22Rv1 (cell line): ENCODE measurements around the gene ERMN.

ENCODE experiments used
- CTCF ChIP-seq: fragments of 450-650 bp; IDR thresholded peaks from 2 replicates; pipeline ENCODE4 v1.5.1; 2017; ENCODE audit warnings: mild to moderate bottlenecking
- ZFX ChIP-seq: fragments of 450-650 bp; IDR thresholded peaks from 2 replicates; pipeline ENCODE4 v1.6.1; 2017; ENCODE audit warnings: antibody characterized with exemption, borderline replicate concordance

- no peak for TF ChIP-seq CTCF
- TF ChIP-seq ZFX = no peak
Measured at GRCh38 chr2:157291018-157291417, 34.6 kb downstream of the ERMN start.
